NCI-H1417 treated with DMSO at 0.1 percent for 48 hours (cell line): ENCODE results near the gene RGL1.

Experiments used
- DNase-seq: peaks from one replicate; lab custom pipeline; 2025; lab: John Stamatoyannopoulos, UW

RGL1 gene

DNA sequence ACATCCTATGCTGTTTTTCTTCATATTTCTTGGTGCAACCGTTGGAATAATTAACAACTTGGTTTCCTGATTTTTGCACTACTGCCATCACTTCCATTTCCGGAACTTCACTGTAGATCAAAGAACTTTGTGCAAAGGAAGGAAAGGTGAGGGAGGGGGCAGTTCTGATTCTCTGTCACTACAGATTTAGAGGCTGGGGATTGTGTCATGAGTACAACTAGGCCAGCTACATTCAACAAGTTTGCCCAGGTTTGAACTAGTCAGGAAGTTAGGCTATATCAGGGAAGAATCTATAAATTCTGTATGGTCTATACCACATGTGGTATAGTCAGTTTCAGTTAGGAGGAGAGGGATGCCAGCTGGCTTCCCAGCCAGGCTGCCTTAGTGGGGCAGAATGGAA lies 84.2 kb downstream of the RGL1 start:
- no peak for DNase-seq

GRCh38 chr1:183891158-183891856 lies 86.4 kb downstream of the RGL1 start:
- no peak for DNase-seq

- no peak for DNase-seq
These were observed 87.5 kb downstream of the RGL1 start for GRCh38 chr1:183892351-183892793.

DNA sequence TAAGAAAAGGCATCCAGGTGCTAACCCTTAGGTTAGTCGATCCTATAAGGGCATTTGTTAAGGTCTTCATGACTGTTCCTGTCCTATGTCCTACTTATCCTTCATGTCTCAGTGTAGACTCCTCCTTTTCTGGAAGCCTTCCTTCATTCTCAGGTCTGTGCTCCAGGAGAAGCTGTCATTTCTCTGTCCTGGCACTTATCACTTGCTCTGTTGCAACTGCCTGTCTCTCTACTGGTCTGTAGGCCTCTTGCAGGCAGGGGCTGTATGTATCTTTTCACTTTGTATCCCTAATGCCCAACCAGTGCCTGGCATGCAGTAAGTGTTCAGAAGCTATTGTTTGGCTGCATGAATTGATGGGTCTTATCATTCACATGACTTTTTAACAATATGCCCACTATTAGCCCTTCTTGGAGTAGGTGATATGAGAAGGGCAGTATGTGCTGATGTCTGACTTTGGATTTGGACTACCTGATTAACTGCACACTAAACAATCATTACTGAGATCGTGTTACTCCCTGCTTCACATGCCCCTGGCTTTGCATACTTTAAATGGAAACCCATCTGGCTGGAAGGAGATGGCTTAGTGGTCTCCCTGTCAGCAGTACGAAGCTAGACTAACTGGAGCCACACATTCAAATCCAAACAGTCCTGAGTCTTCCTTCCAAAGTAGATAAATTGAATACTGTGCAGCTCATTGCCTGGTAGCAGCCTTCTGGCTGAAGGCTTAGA lies 88.8 kb downstream of the RGL1 start:
- DNase-seq = no peak

- DNase-seq = no peak
These were observed 89.3 kb downstream of the RGL1 start for GRCh38 chr1:183894290-183894565.

- DNase-seq = no peak
These were observed 91.6 kb downstream of the RGL1 start for GRCh38 chr1:183896466-183897048.

DNA sequence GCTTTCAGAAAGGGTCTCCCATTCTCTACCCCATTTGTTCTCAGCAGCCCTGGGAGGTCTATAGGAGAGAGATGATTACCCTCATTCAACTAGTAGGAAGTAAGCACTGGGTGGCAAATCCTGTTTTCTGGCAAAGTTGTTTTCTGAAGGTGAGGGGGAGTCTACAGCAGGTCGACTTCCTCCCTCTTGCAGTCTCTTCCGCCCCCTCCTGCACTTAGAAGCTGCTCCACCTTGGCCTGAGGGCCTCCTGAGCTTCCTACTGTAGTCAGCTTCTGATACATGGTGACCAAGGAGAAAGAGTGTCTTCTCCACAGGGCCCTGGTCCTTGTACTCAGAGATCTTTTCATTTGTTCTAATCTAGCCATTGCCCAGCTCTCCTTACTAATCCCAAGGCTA lies 93.1 kb downstream of the RGL1 start:
- no peak for DNase-seq

GRCh38 chr1:183898610-183899009 lies 93.7 kb downstream of the RGL1 start:
- DNase-seq = no peak

DNA sequence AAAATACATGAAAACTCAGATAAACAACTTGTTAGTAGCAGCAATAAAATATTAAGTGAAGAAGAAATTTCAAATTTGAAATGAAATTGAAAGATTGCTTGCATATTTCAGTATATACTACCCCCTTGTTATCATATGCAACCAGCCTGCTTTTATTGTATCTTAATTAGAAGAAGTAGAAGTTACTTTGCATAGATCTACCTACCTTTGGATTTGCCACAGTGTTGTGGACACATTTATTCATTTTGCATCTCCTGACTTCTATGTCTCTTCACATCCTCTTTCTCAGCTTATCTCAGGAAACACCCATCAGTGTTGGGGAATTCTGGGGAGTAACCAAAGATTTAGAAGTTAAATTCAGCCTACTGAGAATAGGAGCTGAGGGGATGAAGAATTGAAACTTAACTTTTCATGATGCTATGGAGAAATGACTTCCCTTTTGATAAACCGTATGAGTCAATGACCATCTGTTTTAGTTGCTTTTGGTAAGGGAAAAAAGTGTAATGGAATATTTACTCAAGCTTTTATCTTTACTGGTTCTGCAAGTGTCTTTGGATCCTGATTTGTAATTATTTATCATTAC lies 96.9 kb downstream of the RGL1 start:
- no peak for DNase-seq

DNA sequence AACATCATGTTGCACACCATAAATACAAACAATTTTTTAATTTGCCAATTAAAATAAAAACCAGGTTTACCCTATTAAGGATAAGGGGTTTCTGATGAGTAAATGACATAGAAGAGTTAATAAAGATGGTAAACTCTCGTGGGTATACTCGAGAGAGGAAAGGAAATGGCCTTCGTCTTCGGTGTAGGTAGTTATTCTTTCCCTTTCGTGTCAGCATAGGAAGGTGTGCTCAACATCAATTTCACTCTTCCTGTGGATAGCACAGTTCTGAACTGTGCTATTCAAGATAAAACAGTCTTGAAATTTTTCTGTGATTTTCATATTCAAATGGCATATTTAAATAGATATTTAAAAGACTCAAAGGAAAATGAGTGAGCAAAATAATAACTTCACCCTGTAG lies 98.2 kb downstream of the RGL1 start:
- DNase-seq = no peak

- no peak for DNase-seq
These were observed 100.7 kb downstream of the RGL1 start for GRCh38 chr1:183905508-183906113.

DNA sequence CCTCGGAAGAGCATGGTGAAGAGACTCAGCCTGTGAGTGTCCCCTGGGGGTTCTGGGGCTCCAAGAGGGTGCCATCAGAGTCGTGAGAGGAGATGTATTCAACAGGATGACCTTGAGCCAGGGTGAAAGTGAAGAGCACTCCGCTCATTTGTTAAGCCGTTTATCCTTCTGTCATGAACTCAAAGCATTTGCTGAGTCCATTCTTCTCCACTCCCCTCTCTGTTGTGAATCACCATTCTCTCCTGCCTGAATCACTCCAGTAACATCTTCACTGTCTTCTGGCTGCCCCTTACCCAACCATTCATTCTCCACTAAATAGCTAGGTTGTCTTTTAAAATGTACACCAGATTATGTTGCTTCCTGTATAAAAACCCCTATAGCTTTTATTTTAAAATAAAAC lies 102.2 kb downstream of the RGL1 start:
- DNase-seq = no peak

DNA sequence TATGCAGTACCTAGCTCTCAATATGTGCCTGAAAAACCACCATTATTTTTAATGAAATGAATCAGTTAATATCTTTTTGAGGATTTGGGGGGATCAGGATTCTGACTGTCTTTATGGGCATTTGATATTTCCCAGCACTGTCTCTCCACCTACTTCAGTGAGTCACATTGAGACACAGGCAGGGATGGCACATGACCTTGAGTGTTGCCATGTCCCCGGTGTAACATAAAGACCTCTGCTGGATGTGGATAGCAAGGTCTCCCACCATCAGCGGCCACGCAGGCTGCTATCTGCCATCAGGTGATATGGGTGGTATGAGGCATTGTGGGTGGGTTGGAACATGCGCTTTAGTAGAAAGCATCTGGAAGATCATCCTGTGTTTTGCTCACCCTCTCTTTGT lies 103.2 kb downstream of the RGL1 start:
- DNase-seq = no peak

GRCh38 chr1:183909672-183910071 lies 104.8 kb downstream of the RGL1 start:
- DNase-seq = no peak

DNA sequence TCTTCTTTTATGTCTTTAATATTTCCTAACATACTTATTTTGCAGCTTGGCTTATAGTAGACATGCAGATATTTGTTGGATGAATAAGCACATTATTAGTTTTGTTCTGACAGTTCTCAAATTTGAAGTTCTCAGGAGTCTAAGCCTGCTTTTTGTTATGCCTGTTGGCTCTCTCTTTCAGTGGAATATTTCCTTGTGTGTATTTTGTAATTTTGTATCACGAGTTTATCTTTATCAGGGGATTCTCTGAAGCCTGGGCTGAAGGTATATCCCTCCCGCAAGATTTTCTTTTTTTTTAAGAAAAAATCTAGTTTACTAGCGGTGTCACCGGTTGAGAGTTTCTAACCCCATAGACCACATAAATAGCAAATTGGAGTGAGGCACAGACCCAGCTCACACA lies 105.9 kb downstream of the RGL1 start:
- no peak for DNase-seq

DNA sequence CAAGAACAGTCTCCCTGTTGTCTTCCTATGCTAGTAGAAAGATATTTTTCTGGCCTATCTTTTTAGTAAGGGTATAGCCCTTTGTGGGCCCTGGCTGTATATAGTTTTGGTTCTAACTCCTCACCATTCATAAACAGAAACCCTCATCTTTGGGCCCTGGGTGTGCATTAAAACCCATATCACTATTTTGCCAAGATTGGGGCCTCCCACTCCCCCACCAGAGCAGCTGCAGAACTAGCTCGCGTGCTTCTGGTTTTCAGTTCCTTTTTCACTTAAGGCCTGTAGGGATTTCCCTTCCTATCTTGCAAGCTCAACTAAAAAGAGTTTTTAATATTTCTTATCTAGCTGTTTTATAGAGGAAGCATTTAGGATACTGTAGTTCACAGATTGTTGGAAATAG lies 106.4 kb downstream of the RGL1 start:
- DNase-seq = no peak

DNA sequence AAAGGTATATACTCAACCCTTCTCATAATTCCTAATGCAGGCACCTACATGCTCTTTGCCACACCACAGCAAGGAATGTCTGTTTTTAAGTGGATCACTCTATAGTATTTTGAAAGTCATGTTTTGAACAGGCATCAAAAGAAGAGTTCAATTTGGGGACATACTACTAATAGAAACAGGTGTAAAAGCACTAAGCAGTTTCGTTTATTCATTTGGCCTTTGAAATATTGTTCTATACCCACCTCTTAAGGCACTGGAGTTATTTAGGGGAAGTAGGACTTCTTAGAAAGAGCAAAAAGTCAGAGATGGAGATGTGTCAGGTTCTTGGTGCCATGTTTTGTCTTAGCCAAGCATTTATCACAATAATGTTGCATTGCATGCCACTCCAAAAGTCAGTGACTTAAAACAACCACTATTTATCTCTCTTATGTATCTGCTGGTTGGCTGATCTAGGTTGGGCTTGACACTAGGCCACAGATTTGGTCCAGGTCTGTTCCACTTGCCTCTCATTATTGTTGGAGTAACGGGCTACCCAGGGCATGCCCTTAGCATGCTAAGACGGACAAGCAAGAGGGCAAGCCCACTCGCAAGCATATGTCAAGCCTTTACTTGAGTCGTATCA lies 107.5 kb downstream of the RGL1 start:
- no peak for DNase-seq

GRCh38 chr1:183913567-183913993 lies 108.7 kb downstream of the RGL1 start:
- DNase-seq = no peak

- DNase-seq = no peak
These were observed 109.4 kb downstream of the RGL1 start for GRCh38 chr1:183914276-183914675.

- no peak for DNase-seq
These were observed 110.0 kb downstream of the RGL1 start for GRCh38 chr1:183914891-183915290.

- peak; percentile 17 for DNase-seq
These were observed 110.9 kb downstream of the RGL1 start for GRCh38 chr1:183915625-183916510.
